ENCODE measurements around the gene ARHGAP1.

DNA sequence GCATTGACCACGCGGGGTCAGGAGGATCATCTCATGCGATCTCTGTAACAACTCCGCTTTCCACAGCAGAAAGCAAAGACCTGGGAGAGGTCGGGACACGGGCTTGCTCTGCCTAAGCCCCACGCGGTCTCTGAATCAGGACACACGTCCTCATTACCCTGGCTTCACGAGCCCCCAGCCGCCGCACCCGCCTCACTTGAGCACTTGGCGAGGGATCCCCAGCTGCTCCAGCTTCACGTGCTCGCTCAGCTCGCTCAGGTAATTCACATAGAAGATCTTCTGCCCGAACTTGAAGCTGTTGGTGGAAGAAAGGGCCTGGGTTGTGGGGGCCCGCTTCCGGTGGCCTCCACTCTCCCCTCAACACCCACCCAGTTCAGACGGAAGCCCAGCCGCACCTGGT lies 19.6 kb downstream of the ARHGAP1 start:
- TF ChIP-seq, protein P1, sequence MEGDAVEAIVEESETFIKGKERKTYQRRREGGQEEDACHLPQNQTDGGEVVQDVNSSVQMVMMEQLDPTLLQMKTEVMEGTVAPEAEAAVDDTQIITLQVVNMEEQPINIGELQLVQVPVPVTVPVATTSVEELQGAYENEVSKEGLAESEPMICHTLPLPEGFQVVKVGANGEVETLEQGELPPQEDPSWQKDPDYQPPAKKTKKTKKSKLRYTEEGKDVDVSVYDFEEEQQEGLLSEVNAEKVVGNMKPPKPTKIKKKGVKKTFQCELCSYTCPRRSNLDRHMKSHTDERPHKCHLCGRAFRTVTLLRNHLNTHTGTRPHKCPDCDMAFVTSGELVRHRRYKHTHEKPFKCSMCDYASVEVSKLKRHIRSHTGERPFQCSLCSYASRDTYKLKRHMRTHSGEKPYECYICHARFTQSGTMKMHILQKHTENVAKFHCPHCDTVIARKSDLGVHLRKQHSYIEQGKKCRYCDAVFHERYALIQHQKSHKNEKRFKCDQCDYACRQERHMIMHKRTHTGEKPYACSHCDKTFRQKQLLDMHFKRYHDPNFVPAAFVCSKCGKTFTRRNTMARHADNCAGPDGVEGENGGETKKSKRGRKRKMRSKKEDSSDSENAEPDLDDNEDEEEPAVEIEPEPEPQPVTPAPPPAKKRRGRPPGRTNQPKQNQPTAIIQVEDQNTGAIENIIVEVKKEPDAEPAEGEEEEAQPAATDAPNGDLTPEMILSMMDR (IDR thresholded peaks at IDR 0.05) = no peak
- no peak for TF ChIP-seq POLR2A (IDR thresholded peaks at IDR 0.05)
